ENCODE measurements around the gene FKBP5. TPM values are rescaled to one million over a fixed set of nuclear protein-coding genes. Genes with fewer than 3 reads are reported as not detected.

FKBP5 gene
- total and polyA plus RNA-seq, 7 donors, result 52.9 to 326 (median 200) TPM

GRCh38 chr6:35713006-35713767, 24.5 kb upstream of the FKBP5 start:
- Histone ChIP-seq H3K4me1 (peaks cover 0 to 18% (median 5%) of the 10 kb centered on the region in 4 donors), H3K27ac (no peak overlapping the region), H3K27me3 (no peaks in the 10 kb centered on the region), H3K36me3 (no peaks in the 10 kb centered on the region), H3K9me3 (no peaks in the 10 kb centered on the region), H3K4me3 (no peak overlapping the region)
- whole genome bisulfite sequencing, 2 donors, result 91 to 93% methylated on average over 7 of the region's 7 CpGs
- peak; percentile 53 for DNase-seq
- intact Hi-C loops (cut with DNase I), result no loop called here
- TF ChIP-seq POLR2AphosphoS5 (IDR thresholded peaks at IDR 0.05) (no peak), EP300 (IDR thresholded peaks at IDR 0.05) (no peak), POLR2A (IDR thresholded peaks at IDR 0.05) (no peak)
- TF ChIP-seq, protein P1, sequence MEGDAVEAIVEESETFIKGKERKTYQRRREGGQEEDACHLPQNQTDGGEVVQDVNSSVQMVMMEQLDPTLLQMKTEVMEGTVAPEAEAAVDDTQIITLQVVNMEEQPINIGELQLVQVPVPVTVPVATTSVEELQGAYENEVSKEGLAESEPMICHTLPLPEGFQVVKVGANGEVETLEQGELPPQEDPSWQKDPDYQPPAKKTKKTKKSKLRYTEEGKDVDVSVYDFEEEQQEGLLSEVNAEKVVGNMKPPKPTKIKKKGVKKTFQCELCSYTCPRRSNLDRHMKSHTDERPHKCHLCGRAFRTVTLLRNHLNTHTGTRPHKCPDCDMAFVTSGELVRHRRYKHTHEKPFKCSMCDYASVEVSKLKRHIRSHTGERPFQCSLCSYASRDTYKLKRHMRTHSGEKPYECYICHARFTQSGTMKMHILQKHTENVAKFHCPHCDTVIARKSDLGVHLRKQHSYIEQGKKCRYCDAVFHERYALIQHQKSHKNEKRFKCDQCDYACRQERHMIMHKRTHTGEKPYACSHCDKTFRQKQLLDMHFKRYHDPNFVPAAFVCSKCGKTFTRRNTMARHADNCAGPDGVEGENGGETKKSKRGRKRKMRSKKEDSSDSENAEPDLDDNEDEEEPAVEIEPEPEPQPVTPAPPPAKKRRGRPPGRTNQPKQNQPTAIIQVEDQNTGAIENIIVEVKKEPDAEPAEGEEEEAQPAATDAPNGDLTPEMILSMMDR (IDR thresholded peaks at IDR 0.05), result no peak

- WGBS, 2 donors, result 95 to 97% methylated on average over 7 of the region's 7 CpGs
- intact Hi-C loops (cut with DNase I), result no loop called here
- DNase-seq, result peak; percentile 9
- H3K27ac ChIP-seq, result no peak overlapping the region
- no peaks in the 10 kb centered on the region for H3K27me3 ChIP-seq
- H3K4me3 ChIP-seq, result no peak overlapping the region
- H3K4me1 ChIP-seq, result peaks cover 0 to 4% (median 0%) of the 10 kb centered on the region in 4 donors
- TF ChIP-seq POLR2A (IDR thresholded peaks at IDR 0.05), result no peak
- H3K9me3 ChIP-seq, result no peaks in the 10 kb centered on the region
- no peaks in the 10 kb centered on the region for H3K36me3 ChIP-seq
Measured at GRCh38 chr6:35711731-35712130, 23.0 kb upstream of the FKBP5 start.

DNA sequence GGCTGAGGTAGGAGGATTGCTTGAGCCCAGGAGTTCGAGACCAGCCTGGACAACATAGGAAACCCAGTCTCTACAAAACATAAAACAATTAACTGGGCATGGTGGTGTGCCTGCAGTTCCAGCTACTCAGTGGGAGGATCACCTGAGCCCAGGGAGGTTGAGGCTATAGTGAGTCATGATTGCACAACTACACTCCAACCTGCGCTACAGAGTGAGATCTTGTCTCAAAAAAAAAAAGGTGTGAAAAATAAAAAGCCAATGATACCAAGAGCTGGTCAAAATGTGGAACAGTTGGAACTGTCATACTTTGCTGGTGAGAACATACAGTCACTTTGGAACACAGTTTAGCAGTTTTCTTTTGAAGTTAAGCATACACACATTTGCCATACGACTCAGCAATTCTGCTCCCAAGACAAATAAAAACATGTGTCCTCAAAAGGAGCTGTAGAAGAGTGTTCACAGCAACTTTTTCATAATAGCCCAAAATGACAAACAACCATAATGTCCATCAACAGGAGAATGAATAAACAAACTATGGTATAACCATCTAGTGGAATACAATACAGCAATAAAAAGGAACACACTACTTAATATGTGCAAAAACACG, 21.6 kb upstream of the FKBP5 start:
- DNase-seq, result peak; percentile 10
- no peak for TF ChIP-seq POLR2AphosphoS5 (IDR thresholded peaks at IDR 0.05)
- TF ChIP-seq, protein P1 (IDR thresholded peaks at IDR 0.05), result no peak
- no peak for TF ChIP-seq EP300 (IDR thresholded peaks at IDR 0.05)
- TF ChIP-seq POLR2A (IDR thresholded peaks at IDR 0.05), result no peak
- H3K4me1 ChIP-seq, result no peaks in the 10 kb centered on the region
- H3K36me3 ChIP-seq, result no peaks in the 10 kb centered on the region
- H3K27me3 ChIP-seq, result no peaks in the 10 kb centered on the region
- WGBS, 2 donors, result 76 to 82% methylated on average over 4 of the region's 4 CpGs
- intact Hi-C loops (cut with DNase I), result no loop called here
- H3K27ac ChIP-seq, result no peak overlapping the region
- no peaks in the 10 kb centered on the region for H3K9me3 ChIP-seq
- no peak overlapping the region for H3K4me3 ChIP-seq

GRCh38 chr6:35708585-35708984, 19.9 kb upstream of the FKBP5 start:
- no peak overlapping the region for H3K27ac ChIP-seq
- intact Hi-C loops (cut with DNase I), result no loop called here
- no peaks in the 10 kb centered on the region for H3K36me3 ChIP-seq
- H3K4me1 ChIP-seq, result no peaks in the 10 kb centered on the region
- no peaks in the 10 kb centered on the region for H3K27me3 ChIP-seq
- peaks cover 0 to 3% (median 0%) of the 10 kb centered on the region in 4 donors for H3K9me3 ChIP-seq
- DNase-seq, result no peak
- H3K4me3 ChIP-seq, result no peak overlapping the region
- TF ChIP-seq, protein P1 (IDR thresholded peaks at IDR 0.05), result no peak
- TF ChIP-seq POLR2A (IDR thresholded peaks at IDR 0.05), result no peak
- no peak for TF ChIP-seq POLR2AphosphoS5 (IDR thresholded peaks at IDR 0.05)
- TF ChIP-seq EP300 (IDR thresholded peaks at IDR 0.05), result no peak

- no peaks in the 10 kb centered on the region for H3K4me1 ChIP-seq
- peak; percentile 4 for DNase-seq
- H3K4me3 ChIP-seq, result no peak overlapping the region
- intact Hi-C loops (cut with DNase I), result no loop called here
- H3K36me3 ChIP-seq, result no peaks in the 10 kb centered on the region
- H3K27me3 ChIP-seq, result no peaks in the 10 kb centered on the region
- no peak for TF ChIP-seq POLR2A (IDR thresholded peaks at IDR 0.05)
- no peak for TF ChIP-seq POLR2AphosphoS5 (IDR thresholded peaks at IDR 0.05)
- TF ChIP-seq EP300 (IDR thresholded peaks at IDR 0.05), result no peak
- TF ChIP-seq, protein P1 (IDR thresholded peaks at IDR 0.05), result no peak
- no peak overlapping the region for H3K27ac ChIP-seq
- peaks cover 0 to 3% (median 0%) of the 10 kb centered on the region in 4 donors for H3K9me3 ChIP-seq
- WGBS, 2 donors, result 78 to 85% methylated on average over 4 of the region's 4 CpGs
Measured at GRCh38 chr6:35707714-35708407, 19.1 kb upstream of the FKBP5 start.
